GM21526 (cell line): Measurements from ENCODE around the gene ASRGL1.

Source experiments
- ATAC-seq: cut with Tn5 transposase; IDR thresholded peaks from one replicate; pipeline ENCODE4 v1.9.1; 2021; ENCODE audit warnings: moderate library complexity; ENCODE audit not compliant: unreplicated experiment, low FRiP score

ASRGL1 gene

GRCh38 chr11:62411524-62411923 is 74.3 kb downstream of the ASRGL1 start:
- no peak for ATAC-seq

DNA sequence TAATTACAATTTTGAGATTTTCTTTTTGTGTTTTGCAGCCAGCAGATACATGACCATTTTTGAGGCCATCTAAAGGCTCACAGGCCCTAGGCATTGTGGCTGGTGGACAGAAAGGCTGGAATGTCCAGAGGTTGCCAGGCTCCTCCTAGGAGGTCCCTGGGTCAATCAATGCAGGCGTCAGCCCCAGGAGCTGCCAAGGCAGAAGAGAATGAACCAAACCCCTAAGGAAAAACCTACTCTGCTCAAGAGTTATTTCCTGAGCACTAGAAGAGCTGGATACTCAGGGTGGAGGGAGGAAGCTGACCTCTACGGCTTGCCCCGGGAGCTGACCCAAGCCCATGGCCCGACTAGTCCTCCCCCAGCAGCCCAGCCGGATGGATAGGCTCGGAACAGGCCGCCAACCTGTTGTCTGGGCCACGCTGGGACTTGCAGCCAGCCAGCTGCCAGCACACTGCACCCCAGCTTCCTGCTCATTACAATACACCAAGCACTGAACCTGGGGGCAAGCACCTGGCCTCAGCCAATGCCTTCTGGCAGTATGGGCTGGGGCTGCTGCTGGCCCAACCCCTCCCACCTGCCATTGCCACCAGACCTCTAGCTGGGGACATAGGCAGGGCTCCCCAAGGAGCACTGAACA is 75.9 kb downstream of the ASRGL1 start:
- ATAC-seq, result no peak

DNA sequence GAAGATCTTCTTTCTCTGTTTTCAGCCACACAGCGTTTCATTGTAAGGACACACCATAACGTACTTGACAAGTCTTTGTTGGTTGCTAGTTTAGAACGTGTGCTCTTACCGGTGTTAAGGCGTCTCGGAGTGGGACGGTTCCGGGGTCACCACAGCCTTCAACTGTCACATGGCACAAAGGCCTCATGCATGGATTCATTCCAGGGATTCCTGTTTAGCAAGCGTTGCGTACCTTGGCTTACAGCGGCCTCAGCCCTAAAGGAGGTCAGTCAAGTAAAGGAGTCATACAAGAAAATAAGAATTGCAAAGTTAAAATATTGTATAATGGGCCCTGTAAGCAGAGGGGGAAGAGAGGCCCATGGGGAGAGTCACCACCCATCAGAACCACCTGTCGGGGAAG is 79.3 kb downstream of the ASRGL1 start:
- ATAC-seq, result no peak

GRCh38 chr11:62418136-62418535 is 80.9 kb downstream of the ASRGL1 start:
- ATAC-seq, result no peak

DNA sequence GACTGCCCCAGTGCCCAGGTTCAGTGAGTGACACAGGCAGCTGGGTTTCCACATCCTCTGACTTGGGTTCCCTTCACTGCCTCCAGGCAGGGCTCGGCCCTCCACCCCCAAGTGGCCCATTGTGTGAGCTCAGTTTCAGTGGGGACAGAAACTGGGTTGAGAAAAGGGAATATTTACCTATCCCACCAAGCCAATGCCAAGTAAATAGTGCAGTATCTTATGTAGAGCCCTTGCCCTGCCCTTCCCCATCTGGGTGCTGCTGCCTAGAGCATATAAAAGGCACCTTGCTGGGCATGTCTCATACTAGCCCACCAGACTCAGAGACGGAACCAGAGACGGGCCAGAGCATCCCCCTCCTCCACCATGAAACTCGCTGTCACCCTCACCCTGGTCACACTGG is 81.5 kb downstream of the ASRGL1 start, which contains the start of gene SCGB1A1:
Gene SCGB1A1 (plus strand): TSS at position 301 of the 400 bp plus-strand sequence. CDS start 63 bp downstream, at position 364.
- ATAC-seq, result no peak

DNA sequence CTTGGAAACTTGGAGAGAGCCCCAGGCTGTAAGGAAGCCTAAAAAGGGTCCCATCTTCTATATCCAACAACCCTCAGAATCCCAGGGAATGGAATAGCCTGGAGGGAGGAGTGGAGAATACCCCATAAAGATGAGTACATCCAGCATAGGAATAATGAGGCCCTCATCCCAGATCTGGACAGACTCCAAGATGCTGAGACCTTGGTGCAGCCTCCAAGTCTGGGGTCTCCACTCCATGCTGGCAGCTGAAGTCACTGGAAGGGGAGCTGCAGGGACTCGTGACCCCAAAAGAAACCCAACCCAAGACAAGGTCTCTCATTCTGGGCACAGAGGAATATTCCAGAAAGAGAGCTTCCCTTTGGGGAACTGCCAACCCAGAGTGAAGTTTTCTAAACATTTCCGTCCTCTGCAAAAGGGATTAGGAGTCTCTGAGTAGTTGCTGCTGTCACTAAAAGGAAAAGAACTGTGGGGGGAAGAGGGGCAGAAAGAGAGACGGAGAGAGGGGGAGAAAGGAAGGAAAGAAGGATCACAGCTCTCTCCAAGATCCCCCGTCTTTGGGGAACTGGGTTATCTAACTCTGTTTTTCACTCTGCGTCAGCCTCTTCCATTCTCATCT is 82.2 kb downstream of the ASRGL1 start:
- no peak for ATAC-seq

- no peak for ATAC-seq
Measured at GRCh38 chr11:62419943-62420342, 82.7 kb downstream of the ASRGL1 start.

GRCh38 chr11:62420882-62421281 is 83.6 kb downstream of the ASRGL1 start:
- ATAC-seq, result no peak

GRCh38 chr11:62421996-62422395 is 84.7 kb downstream of the ASRGL1 start:
- ATAC-seq, result no peak

DNA sequence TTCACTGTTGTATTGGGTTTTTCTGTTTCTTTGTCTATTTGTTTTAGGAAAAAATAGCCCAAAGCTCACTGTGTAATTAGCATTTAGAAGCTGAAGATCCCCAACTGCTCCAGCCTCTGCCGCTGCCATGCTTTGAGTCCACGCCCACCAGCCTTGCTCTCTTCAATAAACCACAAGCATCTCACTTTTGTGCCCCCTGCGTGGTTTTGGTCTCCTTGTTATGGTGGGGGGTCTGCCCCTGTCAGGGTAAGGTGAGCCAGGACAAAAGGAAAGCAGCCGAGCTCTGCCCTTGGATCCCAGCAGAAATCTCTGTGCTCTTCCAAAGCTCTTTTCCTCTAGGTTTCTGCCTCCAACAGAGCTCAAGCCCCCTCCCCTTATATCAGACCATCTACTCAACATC is 85.8 kb downstream of the ASRGL1 start:
- no peak for ATAC-seq

DNA sequence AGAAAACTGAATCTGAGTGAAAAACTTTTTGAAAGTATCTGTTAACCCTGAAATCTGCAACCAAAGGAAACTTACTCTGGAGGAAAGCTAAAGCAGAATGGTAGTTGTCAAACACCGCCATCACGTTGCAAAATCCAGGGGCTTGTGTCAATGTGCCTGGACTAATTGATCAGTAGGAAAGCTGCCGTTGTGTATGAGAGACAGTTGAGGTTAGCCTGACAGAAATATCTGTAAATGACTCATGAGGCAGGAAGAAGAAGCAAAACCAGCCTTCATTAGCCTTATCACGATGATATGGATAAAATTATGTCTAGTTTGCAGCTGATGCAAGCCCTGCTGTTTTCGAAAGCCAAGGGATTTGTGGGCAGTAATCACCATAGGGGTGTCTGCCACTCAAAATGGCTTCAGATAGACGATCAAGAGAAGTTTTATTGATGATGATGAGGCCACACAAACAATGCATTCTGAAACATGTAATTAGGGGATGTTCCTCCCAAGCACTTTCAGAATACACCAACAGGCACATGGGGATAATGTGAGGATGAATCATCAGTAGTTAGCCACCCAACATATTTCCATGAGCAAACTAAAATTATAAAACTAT is 90.5 kb downstream of the ASRGL1 start:
- ATAC-seq, result no peak

GRCh38 chr11:62428871-62429560 is 91.8 kb downstream of the ASRGL1 start:
- no peak for ATAC-seq

GRCh38 chr11:62430425-62430824 is 93.2 kb downstream of the ASRGL1 start:
- no peak for ATAC-seq

DNA sequence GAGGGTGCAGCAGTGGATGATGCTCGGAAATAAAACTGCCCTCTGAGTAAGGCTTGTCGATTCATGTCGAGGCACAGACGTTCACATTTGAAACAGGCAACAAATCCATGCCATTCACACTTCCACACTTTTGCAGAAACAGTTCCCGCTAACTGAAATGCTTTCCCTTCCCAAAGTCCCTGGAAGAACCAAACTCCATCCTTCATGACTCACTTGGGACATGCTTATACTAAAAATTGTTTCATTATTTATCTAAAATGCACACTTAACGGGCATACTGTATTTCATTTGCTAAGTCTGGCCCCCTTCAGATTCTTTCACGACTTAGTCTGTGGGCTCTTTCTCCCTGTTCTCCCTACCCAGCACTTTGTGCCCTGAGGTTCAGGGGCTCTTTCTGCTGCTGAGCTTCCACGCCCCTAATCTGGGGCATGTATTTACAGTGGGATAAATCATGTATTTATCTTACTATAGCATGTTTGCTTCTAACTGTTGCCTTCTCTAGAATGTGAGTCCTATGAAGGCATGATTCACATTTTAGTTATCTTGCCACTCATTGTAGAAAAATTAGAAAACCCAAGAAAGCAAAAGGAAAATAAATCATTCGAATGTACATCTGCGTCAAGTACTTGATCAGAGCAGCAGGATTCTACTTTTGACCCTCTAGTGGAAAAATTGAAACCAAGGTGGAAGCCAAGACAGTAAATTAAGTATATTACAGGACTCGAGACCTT is 94.1 kb downstream of the ASRGL1 start:
- ATAC-seq, result no peak

GRCh38 chr11:62432695-62433094 is 95.4 kb downstream of the ASRGL1 start:
- no peak for ATAC-seq

GRCh38 chr11:62433141-62433903 is 96.1 kb downstream of the ASRGL1 start:
- no peak for ATAC-seq

GRCh38 chr11:62433904-62434276 is 96.6 kb downstream of the ASRGL1 start:
- no peak for ATAC-seq

GRCh38 chr11:62435846-62436660 is 98.8 kb downstream of the ASRGL1 start:
- no peak for ATAC-seq

DNA sequence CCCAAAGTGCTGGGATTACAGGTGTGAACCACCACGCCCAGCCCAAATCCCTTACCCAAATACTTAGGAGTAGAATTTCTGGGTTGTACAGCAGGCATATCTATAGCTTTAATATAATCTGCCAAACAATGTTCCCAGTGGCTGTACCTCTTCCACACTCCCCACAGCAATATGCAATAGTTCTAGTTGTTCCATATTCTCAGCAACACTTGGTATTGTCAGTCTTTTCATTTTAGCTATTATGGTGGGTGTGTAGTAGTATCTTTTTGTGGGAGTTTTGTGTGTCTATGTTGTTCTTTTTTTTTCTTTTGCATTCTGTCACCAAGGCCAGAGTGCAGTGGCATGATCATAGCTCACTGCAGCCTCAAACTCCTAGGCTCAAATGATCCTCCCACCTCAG is 100.4 kb downstream of the ASRGL1 start:
- no peak for ATAC-seq
